GM18909 (cell line): ENCODE data around the gene CFAP46.
"Not testable (repeated sequence)": the region's sequence is repeated elsewhere in the genome, so short reads cannot be mapped to it uniquely, and the experiment has no call there.

Source experiments
- ATAC-seq: cut with Tn5 transposase; IDR thresholded peaks from one replicate; pipeline ENCODE4 v1.9.1; 2021; ENCODE audit warnings: mild to moderate bottlenecking; ENCODE audit not compliant: unreplicated experiment, poor library complexity

CFAP46 gene

GRCh38 chr10:132931258-132932250 is 10.8 kb downstream of the CFAP46 start:
- not testable (repeated sequence) for ATAC-seq

DNA sequence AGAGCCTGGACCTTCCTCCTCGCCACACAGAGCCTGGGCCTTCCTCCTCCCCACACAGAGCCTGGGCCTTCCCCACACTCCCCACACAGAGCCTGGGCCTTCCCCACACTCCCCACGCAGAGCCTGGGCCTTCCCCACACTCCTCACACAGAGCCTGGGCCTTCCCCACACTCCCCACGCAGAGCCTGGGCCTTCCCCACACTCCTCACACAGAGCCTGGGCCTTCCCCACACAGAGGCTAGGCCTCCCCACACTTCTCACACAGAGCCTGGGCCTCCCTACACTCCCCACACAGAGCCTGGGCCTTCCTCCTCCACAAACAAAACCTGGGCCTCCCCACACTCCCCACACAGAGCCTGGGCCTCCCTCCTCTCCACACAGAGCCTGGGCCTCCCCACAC is 11.7 kb downstream of the CFAP46 start:
- not testable (repeated sequence) for ATAC-seq

DNA sequence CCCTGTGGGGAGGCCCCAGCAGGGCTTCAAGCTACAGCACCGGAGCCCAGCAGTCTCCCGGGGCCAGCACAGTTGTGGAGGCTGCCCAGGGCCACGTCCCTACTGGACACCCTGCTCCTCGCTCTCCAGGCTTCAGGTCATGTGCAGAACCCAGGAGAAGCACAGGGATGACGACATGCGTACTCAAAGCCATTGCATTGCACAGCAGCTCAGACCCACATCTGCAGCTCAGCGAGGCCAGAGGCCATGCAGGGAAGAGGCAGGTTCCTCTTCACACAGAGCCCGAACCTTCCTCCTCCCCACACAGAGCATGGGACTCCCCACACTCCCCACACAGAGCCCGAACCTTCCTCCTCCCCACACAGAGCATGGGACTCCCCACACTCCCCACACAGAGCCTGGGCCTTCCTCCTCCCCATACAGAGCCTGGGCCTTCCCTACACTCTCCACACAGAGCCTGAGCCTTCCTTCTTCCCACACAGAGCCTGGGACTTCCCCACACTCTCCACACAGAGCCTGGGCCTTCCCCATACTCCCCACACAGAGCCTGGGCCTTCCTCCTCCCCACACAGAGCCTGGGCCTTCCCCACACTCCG is 12.3 kb downstream of the CFAP46 start:
- no peak for ATAC-seq

- ATAC-seq = no peak
Observed at GRCh38 chr10:132929480-132929879, 12.9 kb downstream of the CFAP46 start.

- ATAC-seq = no peak
Observed at GRCh38 chr10:132928261-132928660, 14.1 kb downstream of the CFAP46 start.

- no peak for ATAC-seq
Observed at GRCh38 chr10:132927824-132928223, 14.5 kb downstream of the CFAP46 start.

- no peak for ATAC-seq
Observed at GRCh38 chr10:132926777-132927650, 15.4 kb downstream of the CFAP46 start.

GRCh38 chr10:132926070-132926469 is 16.3 kb downstream of the CFAP46 start:
- ATAC-seq = no peak

DNA sequence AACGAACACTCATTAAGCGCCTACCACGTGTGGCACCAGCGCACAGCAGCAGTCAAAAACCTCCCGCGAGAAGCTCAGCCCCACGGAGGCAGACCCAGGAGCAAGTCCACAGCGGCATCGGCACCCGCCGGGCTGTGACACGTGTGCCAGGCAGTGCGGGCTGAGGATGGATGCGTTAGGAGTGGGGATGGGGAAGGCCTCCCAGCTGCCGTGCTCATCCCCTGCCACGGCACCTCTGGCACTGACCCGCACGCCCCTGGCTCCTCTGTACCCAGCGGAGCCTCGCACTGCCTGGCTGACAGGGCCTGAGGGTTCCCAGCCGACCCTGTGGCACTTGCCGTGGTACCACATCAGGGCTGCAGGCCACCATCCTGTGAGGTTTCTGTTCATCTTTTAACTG is 16.8 kb downstream of the CFAP46 start:
- ATAC-seq = no peak

GRCh38 chr10:132925071-132925561 is 17.3 kb downstream of the CFAP46 start:
- ATAC-seq = no peak

DNA sequence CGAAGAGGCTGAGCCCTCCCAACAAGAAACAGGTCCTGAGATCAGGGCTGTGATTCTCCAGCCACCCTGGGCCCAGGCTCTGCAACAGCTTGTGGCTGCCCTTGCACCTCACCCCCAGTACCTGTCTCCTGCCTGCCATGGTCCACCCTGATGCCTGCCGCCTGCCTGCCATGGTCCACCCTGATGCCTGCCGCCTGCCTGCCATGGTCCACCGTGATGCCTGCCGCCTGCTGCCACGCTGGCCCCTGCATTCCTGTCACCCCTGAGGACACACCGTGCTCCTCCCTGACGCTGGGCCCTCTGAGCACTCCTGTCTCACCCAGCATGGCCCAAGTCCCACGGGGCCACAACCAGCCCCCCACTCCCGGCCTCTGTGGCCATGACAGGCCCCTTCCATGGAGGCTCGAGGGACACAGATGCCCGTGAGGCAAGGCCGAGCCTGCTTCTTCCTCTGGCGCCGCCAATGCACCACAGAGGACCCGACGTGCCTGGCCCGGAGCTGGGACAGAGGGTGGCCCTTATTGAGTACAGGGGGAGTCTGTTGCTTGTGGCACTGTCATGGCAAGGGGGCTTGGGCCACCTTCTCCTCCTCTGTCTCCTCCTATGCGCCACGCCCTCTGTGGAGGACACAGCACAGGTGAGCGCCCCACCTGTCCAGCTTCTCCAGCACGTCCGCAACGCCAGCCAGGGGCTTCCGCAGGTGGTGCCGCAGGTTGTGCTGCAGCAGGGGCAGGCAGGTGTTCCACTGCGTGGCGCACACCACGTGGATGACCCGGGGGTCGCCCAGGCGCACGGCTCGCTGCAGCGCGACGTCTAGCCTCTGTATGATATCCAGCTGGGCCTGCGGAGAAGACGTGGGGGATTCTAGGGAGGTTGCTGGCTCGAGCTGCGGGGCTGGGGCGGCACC is 18.1 kb downstream of the CFAP46 start:
- no peak for ATAC-seq

DNA sequence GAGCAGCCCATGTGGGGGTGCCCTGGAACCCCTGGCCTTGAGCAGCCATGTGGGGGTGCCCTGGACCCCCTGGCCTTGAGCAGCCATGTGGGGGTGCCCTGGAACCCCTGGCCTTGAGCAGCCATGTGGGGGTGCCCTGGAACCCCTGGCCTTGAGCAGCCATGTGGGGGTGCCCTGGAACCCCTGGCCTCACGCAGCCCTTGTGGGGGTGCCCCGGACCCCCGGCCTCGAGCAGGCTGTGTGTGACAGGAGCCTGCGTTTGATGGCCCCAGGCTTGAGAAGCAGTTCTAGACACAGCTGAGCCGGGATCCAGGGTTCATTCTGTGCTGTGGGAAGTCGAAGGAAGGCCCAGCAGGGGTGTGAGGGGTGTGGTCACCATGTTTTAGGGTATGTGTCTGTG is 19.0 kb downstream of the CFAP46 start:
- ATAC-seq = not testable (repeated sequence)

DNA sequence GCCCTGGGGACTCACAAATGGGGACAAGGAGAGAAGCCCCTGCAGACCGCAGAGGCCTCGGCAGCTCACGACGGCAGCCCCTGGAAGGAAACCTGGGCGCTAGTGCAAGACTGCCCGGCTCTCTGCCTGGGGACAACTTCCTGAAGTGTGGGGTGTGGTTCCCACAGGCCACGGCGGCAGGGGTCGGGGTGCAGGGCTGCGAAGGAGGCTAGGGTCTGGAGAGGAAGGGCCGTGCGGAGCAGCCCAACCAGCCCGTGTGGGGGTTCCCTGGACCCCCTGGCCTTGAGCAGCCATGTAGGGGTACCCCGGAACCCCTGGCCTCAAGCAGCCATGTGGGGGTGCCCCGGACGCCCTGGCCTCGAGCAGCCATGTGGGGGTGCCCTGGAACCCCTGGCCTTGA is 19.5 kb downstream of the CFAP46 start:
- no peak for ATAC-seq

- no peak for ATAC-seq
Observed at GRCh38 chr10:132921818-132922807, 20.3 kb downstream of the CFAP46 start.

DNA sequence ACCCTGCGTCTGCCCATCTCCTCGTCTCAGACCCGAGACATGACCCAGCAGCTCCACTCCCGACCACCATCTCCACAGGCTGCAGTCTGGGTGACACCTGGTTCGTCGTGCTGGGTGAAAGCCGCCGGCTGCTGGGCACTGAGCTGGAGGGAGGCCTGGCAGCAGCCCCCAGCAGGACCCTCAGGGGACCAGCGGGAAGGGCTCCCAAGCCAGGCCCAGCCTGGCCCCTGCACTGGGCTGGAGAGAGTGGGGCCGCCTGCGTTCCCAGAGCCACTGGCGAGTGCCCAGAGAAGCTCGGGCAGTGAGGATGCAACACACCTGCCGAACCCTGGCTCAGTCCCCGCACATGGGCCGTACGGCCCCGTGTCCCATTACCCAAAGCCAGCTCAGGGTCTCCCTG is 21.3 kb downstream of the CFAP46 start:
- ATAC-seq = no peak

GRCh38 chr10:132920101-132920925 is 22.1 kb downstream of the CFAP46 start:
- ATAC-seq = no peak

DNA sequence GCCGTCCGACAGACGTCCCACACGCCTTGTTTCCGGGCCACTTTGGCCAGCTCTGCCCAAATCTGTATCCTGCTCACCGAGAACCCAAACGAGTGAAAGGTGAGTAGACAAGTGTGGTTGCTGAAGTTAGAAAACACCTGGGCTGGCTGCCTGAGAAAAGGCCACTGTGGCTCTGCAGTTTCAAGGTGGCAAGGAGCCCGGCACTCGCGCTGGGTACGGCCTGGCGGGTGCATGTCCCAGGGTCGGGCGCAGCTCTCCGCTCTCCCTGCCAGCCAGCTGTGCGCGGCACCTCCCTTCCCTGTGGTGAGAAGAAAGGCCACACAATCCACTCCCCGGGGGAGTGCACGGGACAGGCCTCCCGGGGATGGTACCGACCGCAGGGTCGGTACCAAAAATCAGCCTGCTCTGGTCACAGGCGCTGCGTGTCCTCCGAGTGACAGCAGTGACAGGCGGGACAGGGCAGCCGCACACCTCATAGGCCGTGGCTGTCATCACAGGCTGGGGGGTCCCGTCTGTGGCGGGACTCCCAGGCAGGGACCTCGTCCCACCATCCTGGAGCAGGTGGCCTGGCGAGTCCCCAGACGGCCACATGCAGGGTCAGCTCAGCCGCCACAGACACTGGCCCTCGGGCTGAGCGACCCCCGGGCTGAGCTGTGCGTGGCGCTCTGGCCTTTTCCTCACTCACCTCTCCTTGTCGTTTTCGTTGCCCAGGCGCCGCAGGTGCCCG is 22.8 kb downstream of the CFAP46 start:
- ATAC-seq = no peak
